ENCODE results near the gene PHACTR1.

PHACTR1 gene

GRCh38 chr6:13001927-13002326 is 285.4 kb downstream of the PHACTR1 start:
- DNase-seq: no peak

GRCh38 chr6:13004601-13005000 is 288.0 kb downstream of the PHACTR1 start:
- DNase-seq: no peak

- no peak for DNase-seq
Measured at GRCh38 chr6:13005994-13006393, 289.4 kb downstream of the PHACTR1 start.

GRCh38 chr6:13006578-13007300 is 290.2 kb downstream of the PHACTR1 start:
- no peak for DNase-seq

- no peak for DNase-seq
Measured at GRCh38 chr6:13007744-13008143, 291.2 kb downstream of the PHACTR1 start.

GRCh38 chr6:13009031-13009430 is 292.5 kb downstream of the PHACTR1 start:
- no peak for DNase-seq

GRCh38 chr6:13009461-13009860 is 292.9 kb downstream of the PHACTR1 start:
- DNase-seq: no peak

- no peak for DNase-seq
Measured at GRCh38 chr6:13011612-13012146, 295.1 kb downstream of the PHACTR1 start.

GRCh38 chr6:13012296-13012695 is 295.7 kb downstream of the PHACTR1 start:
- no peak for DNase-seq

GRCh38 chr6:13012977-13013680 is 296.6 kb downstream of the PHACTR1 start:
- no peak for DNase-seq

GRCh38 chr6:13013681-13014503 is 297.3 kb downstream of the PHACTR1 start:
- DNase-seq: no peak

GRCh38 chr6:13014504-13015378 is 298.2 kb downstream of the PHACTR1 start:
- no peak for DNase-seq

- no peak for DNase-seq
Measured at GRCh38 chr6:13015379-13015681, 298.8 kb downstream of the PHACTR1 start.

GRCh38 chr6:13024616-13025015 is 308.0 kb downstream of the PHACTR1 start:
- no peak for DNase-seq

GRCh38 chr6:13025893-13026499 is 309.4 kb downstream of the PHACTR1 start:
- DNase-seq: no peak

- DNase-seq: no peak
Measured at GRCh38 chr6:13026557-13026956, 310.0 kb downstream of the PHACTR1 start.

GRCh38 chr6:13027207-13027606 is 310.6 kb downstream of the PHACTR1 start:
- DNase-seq: no peak

GRCh38 chr6:13030396-13030795 is 313.8 kb downstream of the PHACTR1 start:
- DNase-seq: no peak

GRCh38 chr6:13032566-13032965 is 316.0 kb downstream of the PHACTR1 start:
- DNase-seq: no peak

- DNase-seq: no peak
Measured at GRCh38 chr6:13033145-13033544, 316.6 kb downstream of the PHACTR1 start.

GRCh38 chr6:13034316-13034715 is 317.7 kb downstream of the PHACTR1 start:
- no peak for DNase-seq

GRCh38 chr6:13035606-13036005 is 319.0 kb downstream of the PHACTR1 start:
- no peak for DNase-seq

Data from stimulated activated CD4-positive, alpha-beta T cell treated with anti-CD3 and anti-CD28 coated beads, Interleukin-4, amount 100 ng/mL, for 24 hours (primary cell).